Fibroblast of lung (primary cell): ENCODE data around the gene SIRPG. TPM values are rescaled to one million over a fixed set of nuclear protein-coding genes. Genes with fewer than 3 reads are reported as not detected.

Experiments used
- DNase-seq, 2 donors: peaks; one replicate each; pipeline versions ENCODE4 v3.0.0 to v3.0.0-alpha.2; 2010; ENCODE audit warnings: low read depth in 2 of 2
- H2AFZ ChIP-seq: 2 replicates; pipeline ENCODE4 v1.5.1; 2012; ENCODE audit warnings: low read length, control low read depth, inconsistent platforms
- H3K27ac ChIP-seq: 2 replicates; pipeline ENCODE4 v1.5.1; 2011; ENCODE audit warnings: low read length, control low read depth; ENCODE audit not compliant: insufficient read depth
- H3K27me3 ChIP-seq: 2 replicates; pipeline ENCODE4 v1.5.1; 2011; ENCODE audit warnings: mild to moderate bottlenecking, low read length; ENCODE audit not compliant: control insufficient read depth, insufficient read depth
- H3K36me3 ChIP-seq: 2 replicates; pipeline ENCODE4 v1.5.1; 2011; ENCODE audit warnings: low read length; ENCODE audit not compliant: control insufficient read depth, insufficient read depth
- H3K4me1 ChIP-seq: 2 replicates; pipeline ENCODE4 v1.5.1; 2011; ENCODE audit warnings: low read length; ENCODE audit not compliant: control insufficient read depth, insufficient read depth; ENCODE audit errors: extremely low read depth
- H3K4me2 ChIP-seq: 2 replicates; pipeline ENCODE4 v1.5.1; 2011; ENCODE audit warnings: low read length, control low read depth; ENCODE audit not compliant: insufficient read depth; ENCODE audit errors: extremely low read depth
- H3K4me3 ChIP-seq, 4 experiments: fragments of 200-600 bp in 1 of 4; sonication (generic) in 1 of 4; replicated peaks in 1 of 4; 2 replicates each; pipeline ENCODE4 v1.5.1; 2011 to 2016; ENCODE audit warnings: low read length in 4 of 4, low read depth in 3 of 4, mild to moderate bottlenecking in 3 of 4, control low read depth in 2 of 4, inconsistent platforms in 1 of 4, mixed read lengths in 1 of 4; ENCODE audit not compliant: insufficient read depth in 1 of 4; ENCODE audit errors: control extremely low read depth in 1 of 4
- H3K79me2 ChIP-seq: 2 replicates; pipeline ENCODE4 v1.5.1; 2012; ENCODE audit warnings: mild to moderate bottlenecking, low read length, inconsistent platforms; ENCODE audit not compliant: control insufficient read depth, insufficient read depth
- H3K9ac ChIP-seq: 2 replicates; pipeline ENCODE4 v1.5.1; 2011; ENCODE audit warnings: mild to moderate bottlenecking, low read length, control low read depth; ENCODE audit not compliant: insufficient read depth
- H3K9me3 ChIP-seq: 2 replicates; pipeline ENCODE4 v1.5.1; 2012; ENCODE audit warnings: low read depth, low read length; ENCODE audit not compliant: control insufficient read depth, insufficient read depth
- H4K20me1 ChIP-seq: 2 replicates; pipeline ENCODE4 v1.5.1; 2011; ENCODE audit warnings: low read length; ENCODE audit not compliant: control insufficient read depth, insufficient read depth; ENCODE audit errors: extremely low read depth
- EZH2 ChIP-seq: IDR thresholded peaks from 2 replicates; pipeline ENCODE4 v1.5.1; 2012; ENCODE audit warnings: low read length, control low read depth, mild to moderate bottlenecking; ENCODE audit errors: missing control alignments
- polyA plus RNA-seq, 2 donors: library from polyadenylated mRNA; depleted of rRNA in 1 of 2; stranded (reverse) in 1 of 2; unstranded in 1 of 2; fragments of >200 nt; gene quantifications; 2 replicates each; pipeline ENCODE4 v1.2.1, GENCODE V29; 2011 to 2012; ENCODE audit warnings: missing spikeins in 1 of 2
- total RNA-seq: library from RNA; depleted of rRNA; stranded (reverse); fragments of >200 nt; gene quantifications from 2 replicates; pipeline ENCODE4 v1.2.1, GENCODE V29; 2014
- TF ChIP-seq, protein P1 (sequence below), 2 donors: IDR thresholded peaks in 1 of 2; conservative IDR thresholded peaks in 1 of 2; 1 replicate in 1 of 2; 2 replicates in 1 of 2; pipeline ENCODE4 v1.5.1; 2011 to 2012; ENCODE audit warnings: low read length in 2 of 2, control low read depth in 1 of 2, inconsistent platforms in 1 of 2, low read depth in 1 of 2, mild to moderate bottlenecking in 1 of 2

SIRPG gene
- total and polyA plus RNA-seq, 2 donors (not counting 1 experiment from before 2014, with no cell fraction given) = not detected

DNA sequence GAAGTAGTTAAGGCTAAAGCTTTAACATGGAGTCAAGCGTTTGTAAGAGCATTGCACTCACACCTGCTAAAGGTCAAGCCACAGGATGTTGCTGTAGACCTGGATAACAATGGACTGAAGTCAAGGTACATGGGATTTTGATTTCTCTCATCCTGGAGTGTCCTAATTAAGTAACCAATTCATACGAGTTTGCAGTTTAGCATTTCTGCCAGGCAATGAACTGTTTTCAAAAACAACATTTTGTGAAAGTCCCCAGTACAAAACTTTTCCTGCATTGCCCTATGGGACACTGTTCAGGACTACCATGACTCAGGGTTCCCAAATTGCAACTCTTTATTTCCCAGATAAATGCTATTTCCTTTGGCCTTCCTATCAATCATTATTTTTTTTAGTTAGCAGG is 20.4 kb downstream of the SIRPG start:
- no peak for DNase-seq
- no peaks in the 10 kb centered on the region for H4K20me1 ChIP-seq
- no peaks in the 10 kb centered on the region for H3K4me1 ChIP-seq
- no peak for TF ChIP-seq EZH2
- TF ChIP-seq, protein P1, sequence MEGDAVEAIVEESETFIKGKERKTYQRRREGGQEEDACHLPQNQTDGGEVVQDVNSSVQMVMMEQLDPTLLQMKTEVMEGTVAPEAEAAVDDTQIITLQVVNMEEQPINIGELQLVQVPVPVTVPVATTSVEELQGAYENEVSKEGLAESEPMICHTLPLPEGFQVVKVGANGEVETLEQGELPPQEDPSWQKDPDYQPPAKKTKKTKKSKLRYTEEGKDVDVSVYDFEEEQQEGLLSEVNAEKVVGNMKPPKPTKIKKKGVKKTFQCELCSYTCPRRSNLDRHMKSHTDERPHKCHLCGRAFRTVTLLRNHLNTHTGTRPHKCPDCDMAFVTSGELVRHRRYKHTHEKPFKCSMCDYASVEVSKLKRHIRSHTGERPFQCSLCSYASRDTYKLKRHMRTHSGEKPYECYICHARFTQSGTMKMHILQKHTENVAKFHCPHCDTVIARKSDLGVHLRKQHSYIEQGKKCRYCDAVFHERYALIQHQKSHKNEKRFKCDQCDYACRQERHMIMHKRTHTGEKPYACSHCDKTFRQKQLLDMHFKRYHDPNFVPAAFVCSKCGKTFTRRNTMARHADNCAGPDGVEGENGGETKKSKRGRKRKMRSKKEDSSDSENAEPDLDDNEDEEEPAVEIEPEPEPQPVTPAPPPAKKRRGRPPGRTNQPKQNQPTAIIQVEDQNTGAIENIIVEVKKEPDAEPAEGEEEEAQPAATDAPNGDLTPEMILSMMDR (conservative IDR thresholded peaks at IDR 0.05 in 1 of 2, IDR thresholded peaks at IDR 0.05 in 1 of 2; ENCODE audit: low read depth in 1 of 2, low read length in 2 of 2) = no peak
- no peaks in the 10 kb centered on the region for H3K79me2 ChIP-seq
- no peak overlapping the region for H3K27ac ChIP-seq
- no peaks in the 10 kb centered on the region for H3K9me3 ChIP-seq
- H3K9ac ChIP-seq = no peak overlapping the region
- H3K4me2 ChIP-seq = no peak overlapping the region
- no peak overlapping the region for H2AFZ ChIP-seq
- no peaks in the 10 kb centered on the region for H3K27me3 ChIP-seq
- no peaks in the 10 kb centered on the region for H3K36me3 ChIP-seq
- H3K4me3 ChIP-seq = no peak overlapping the region

DNA sequence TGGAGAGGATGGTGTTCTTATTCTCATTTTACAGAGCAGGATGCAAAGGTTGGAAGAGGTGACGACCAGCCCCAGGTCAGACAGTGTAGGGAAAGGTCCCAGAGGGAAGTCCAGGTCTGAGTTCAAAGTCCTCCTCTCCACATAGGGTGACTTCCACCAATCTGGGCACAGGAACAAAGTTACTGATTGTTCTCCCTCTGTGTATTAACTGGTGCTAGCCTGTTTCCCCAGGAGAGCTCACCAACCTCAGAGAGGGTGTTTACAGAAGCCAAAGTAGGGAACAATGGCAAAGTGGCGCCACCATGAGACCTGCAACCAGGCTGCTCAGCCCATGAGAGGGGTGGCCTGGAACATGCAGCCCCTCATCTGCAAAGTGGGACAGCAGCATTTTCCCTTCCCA is 21.0 kb downstream of the SIRPG start:
- no peak overlapping the region for H3K4me2 ChIP-seq
- no peaks in the 10 kb centered on the region for H3K9me3 ChIP-seq
- H3K79me2 ChIP-seq = no peaks in the 10 kb centered on the region
- DNase-seq = no peak
- no peak overlapping the region for H3K27ac ChIP-seq
- H3K27me3 ChIP-seq = no peaks in the 10 kb centered on the region
- H4K20me1 ChIP-seq = no peaks in the 10 kb centered on the region
- no peaks in the 10 kb centered on the region for H3K4me1 ChIP-seq
- no peaks in the 10 kb centered on the region for H3K36me3 ChIP-seq
- no peak overlapping the region for H2AFZ ChIP-seq
- H3K9ac ChIP-seq = no peak overlapping the region
- H3K4me3 ChIP-seq = no peak overlapping the region
- TF ChIP-seq EZH2 = no peak

DNA sequence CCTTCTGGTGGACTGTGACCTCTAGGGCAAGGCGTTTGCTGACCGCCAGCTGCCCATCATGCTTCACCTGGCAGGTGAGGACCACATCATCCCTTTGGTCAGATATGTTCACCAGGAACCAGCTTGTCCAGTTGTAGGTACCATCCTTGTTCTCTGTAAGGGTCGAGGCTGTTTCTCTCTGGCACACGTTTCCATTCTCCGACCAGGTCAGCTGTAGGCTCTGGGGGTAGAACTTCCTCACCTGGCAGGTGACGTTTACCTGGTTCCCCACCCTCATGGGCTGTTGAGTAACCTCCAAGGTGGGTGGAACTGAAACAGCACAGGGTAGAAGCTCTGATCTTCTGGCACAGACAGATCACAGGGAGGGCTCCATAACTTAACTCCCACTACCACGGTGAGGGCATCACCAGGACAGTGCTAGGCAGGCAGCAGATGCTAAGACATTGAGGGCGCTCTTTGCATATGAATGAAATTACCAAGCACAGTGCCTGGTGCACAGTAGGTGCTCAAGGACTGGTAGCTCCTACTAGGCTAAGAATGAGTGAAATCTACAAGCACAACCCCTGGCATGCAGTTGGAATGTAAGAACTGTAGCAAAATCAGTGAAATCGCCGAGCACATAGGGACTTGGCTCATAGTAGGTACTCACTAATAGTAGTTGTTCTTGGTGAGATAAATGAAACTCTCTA is 22.1 kb downstream of the SIRPG start:
- no peak for TF ChIP-seq EZH2
- TF ChIP-seq, protein P1 (conservative IDR thresholded peaks at IDR 0.05 in 1 of 2, IDR thresholded peaks at IDR 0.05 in 1 of 2; ENCODE audit: low read depth in 1 of 2, low read length in 2 of 2) = no peak
- no peaks in the 10 kb centered on the region for H4K20me1 ChIP-seq

More for the DNA sequence above, 22.1 kb downstream of the SIRPG start:
- Histone ChIP-seq H2AFZ (no peak overlapping the region), H3K79me2 (no peaks in the 10 kb centered on the region), H3K4me1 (no peaks in the 10 kb centered on the region), H3K4me2 (no peak overlapping the region), H3K27ac (no peak overlapping the region), H3K27me3 (no peaks in the 10 kb centered on the region), H3K36me3 (no peaks in the 10 kb centered on the region), H3K4me3 (no peak overlapping the region), H3K9ac (no peak overlapping the region), H3K9me3 (no peaks in the 10 kb centered on the region)
- DNase-seq = no peak
